Trophoblast cell (in vitro differentiated cells and primary cell): ENCODE measurements around the gene INTS14.

ENCODE experiments used
- DNase-seq, 2 donors: peaks; one replicate each; pipeline ENCODE4 v3.0.0-alpha.2; 2016
- H2AFZ ChIP-seq: 2 replicates; pipeline ENCODE4 v1.6.1; 2013; ENCODE audit warnings: low read length, moderate library complexity, mild to moderate bottlenecking; ENCODE audit not compliant: insufficient read depth, poor library complexity
- H2AK5ac ChIP-seq: 2 replicates; pipeline ENCODE4 v1.6.1; 2013; ENCODE audit warnings: mild to moderate bottlenecking, low read length
- H2BK120ac ChIP-seq: 2 replicates; pipeline ENCODE4 v1.6.1; 2013; ENCODE audit warnings: low read length, mild to moderate bottlenecking, moderate library complexity; ENCODE audit not compliant: insufficient read depth, poor library complexity
- H2BK12ac ChIP-seq: 2 replicates; pipeline ENCODE4 v1.6.1; 2013; ENCODE audit warnings: mild to moderate bottlenecking, low read length, moderate library complexity
- H2BK5ac ChIP-seq: 2 replicates; pipeline ENCODE4 v1.6.1; 2013; ENCODE audit warnings: low read length, low read depth, moderate library complexity, mild to moderate bottlenecking; ENCODE audit not compliant: poor library complexity
- H3K14ac ChIP-seq: 2 replicates; pipeline ENCODE4 v1.6.1; 2013; ENCODE audit warnings: mild to moderate bottlenecking, low read length
- H3K18ac ChIP-seq: 2 replicates; pipeline ENCODE4 v1.6.1; 2013; ENCODE audit warnings: mild to moderate bottlenecking, low read length
- H3K23ac ChIP-seq: 2 replicates; pipeline ENCODE4 v1.6.1; 2013; ENCODE audit warnings: low read length
- H3K27ac ChIP-seq: 2 replicates; pipeline ENCODE4 v1.5.1; 2013; ENCODE audit warnings: low read depth, mild to moderate bottlenecking, inconsistent platforms, low read length, moderate library complexity
- H3K27me3 ChIP-seq: 2 replicates; pipeline ENCODE4 v1.6.1; 2013; ENCODE audit warnings: inconsistent platforms, mild to moderate bottlenecking, low read length, moderate library complexity; ENCODE audit not compliant: insufficient read depth
- H3K36me3 ChIP-seq, 2 experiments: 1 replicate in 1 of 2; 2 replicates in 1 of 2; pipeline ENCODE4 v1.6.1; 2013; ENCODE audit warnings: low read length in 2 of 2, mild to moderate bottlenecking in 2 of 2, moderate library complexity in 1 of 2; ENCODE audit not compliant: insufficient read depth in 2 of 2, control insufficient read depth in 1 of 2
- H3K4ac ChIP-seq: 2 replicates; pipeline ENCODE4 v1.6.1; 2013; ENCODE audit warnings: low read depth, mild to moderate bottlenecking, low read length, moderate library complexity
- H3K4me1 ChIP-seq, 2 experiments: 1 replicate in 1 of 2; 2 replicates in 1 of 2; pipeline ENCODE4 v1.6.1; 2013; ENCODE audit warnings: low read length in 2 of 2, mild to moderate bottlenecking in 2 of 2, moderate library complexity in 1 of 2; ENCODE audit not compliant: insufficient read depth in 2 of 2, control insufficient read depth in 1 of 2
- H3K4me2 ChIP-seq: 2 replicates; pipeline ENCODE4 v1.6.1; 2013; ENCODE audit warnings: inconsistent platforms, mild to moderate bottlenecking, low read length, moderate library complexity
- H3K4me3 ChIP-seq: 2 replicates; pipeline ENCODE4 v1.5.1; 2013; ENCODE audit warnings: mild to moderate bottlenecking, low read depth, low read length, inconsistent platforms
- H3K79me1 ChIP-seq: one replicate; pipeline ENCODE4 v1.6.1; 2013; ENCODE audit warnings: low read length
- H3K79me2 ChIP-seq: 2 replicates; pipeline ENCODE4 v1.6.1; 2013; ENCODE audit warnings: low read length, mild to moderate bottlenecking; ENCODE audit not compliant: control insufficient read depth, insufficient read depth, poor library complexity
- H3K9ac ChIP-seq: 2 replicates; pipeline ENCODE4 v1.6.1; 2013; ENCODE audit warnings: mild to moderate bottlenecking, low read length
- H3K9me3 ChIP-seq: 2 replicates; pipeline ENCODE4 v1.6.1; 2013; ENCODE audit warnings: low read depth, mild to moderate bottlenecking, control low read depth, inconsistent platforms, low read length; ENCODE audit not compliant: insufficient read depth
- H4K12ac ChIP-seq: 2 replicates; pipeline ENCODE4 v1.6.1; 2013; ENCODE audit warnings: low read depth, mild to moderate bottlenecking, low read length, moderate library complexity
- H4K8ac ChIP-seq: 2 replicates; pipeline ENCODE4 v1.6.1; 2013; ENCODE audit warnings: low read depth, mild to moderate bottlenecking, low read length, moderate library complexity
- H4K91ac ChIP-seq: one replicate; pipeline ENCODE4 v1.6.1; 2013; ENCODE audit warnings: low read depth, mild to moderate bottlenecking, low read length, moderate library complexity
- WGBS: extraction: QIAGEN DNeasy Blood & Tissue Kit; methylation state at CpG from one replicate; pipeline ENCODE4 v1.1.7; 2013; ENCODE audit warnings: missing lambda C conversion rate; ENCODE audit not compliant: insufficient read length, insufficient coverage; ENCODE audit errors: extremely low coverage; 5-methylcytosine and 5-hydroxymethylcytosine counted together

Gene INTS14

DNA sequence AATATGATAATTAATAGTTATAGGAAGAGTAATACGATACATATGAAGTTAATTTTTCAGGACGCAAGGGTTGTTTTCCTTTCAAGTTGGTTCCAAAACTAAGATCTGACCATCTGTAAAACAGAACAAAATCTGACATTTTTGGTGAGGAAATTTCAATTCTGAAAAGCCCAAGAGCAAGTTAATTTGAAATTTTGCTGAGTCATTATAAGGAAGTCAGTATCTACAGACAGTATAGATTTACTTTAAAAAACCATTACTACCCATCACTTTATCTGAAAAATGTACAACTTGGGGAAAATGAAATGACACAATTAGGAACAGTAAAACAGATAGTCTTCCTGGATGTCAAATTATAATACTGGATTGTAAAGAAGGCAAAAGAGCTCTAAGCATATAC is 12.5 kb downstream of the INTS14 start:
- H4K91ac ChIP-seq, result no peak overlapping the region

DNA sequence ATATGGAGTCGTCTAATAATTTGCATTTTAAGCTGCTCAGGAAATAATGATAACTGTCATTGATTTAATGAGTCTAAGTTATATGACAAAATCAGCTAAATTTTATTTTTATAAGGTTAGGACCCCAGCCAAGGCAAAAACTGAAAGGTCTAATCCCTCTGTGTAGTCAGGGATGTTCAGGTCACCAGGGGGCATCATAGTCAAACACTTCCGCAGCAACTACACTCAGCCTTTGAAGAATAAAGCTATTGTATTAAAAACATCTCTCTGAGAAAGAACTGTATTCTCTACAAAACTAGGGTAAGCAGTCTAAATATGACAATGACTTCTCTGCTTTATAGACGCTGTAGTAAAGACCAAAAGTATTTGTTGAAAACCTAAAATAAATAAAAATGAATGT is 15.0 kb downstream of the INTS14 start:
- H4K91ac ChIP-seq, result no peak overlapping the region
- no peak overlapping the region for H3K4ac ChIP-seq
- no peak overlapping the region for H3K27ac ChIP-seq
- no peak overlapping the region for H2BK5ac ChIP-seq
- H3K18ac ChIP-seq, result no peak overlapping the region
- DNase-seq, result peak; percentile 10 to 43
- H2BK120ac ChIP-seq, result no peak overlapping the region
- no peak overlapping the region for H3K9ac ChIP-seq
- no peak overlapping the region for H4K12ac ChIP-seq
- no peaks in the 10 kb centered on the region for H3K79me1 ChIP-seq
- no peaks in the 10 kb centered on the region for H3K79me2 ChIP-seq
- H2AFZ ChIP-seq, result no peak overlapping the region
- no peak overlapping the region for H4K8ac ChIP-seq
- H3K4me3 ChIP-seq, result no peak overlapping the region
- no peaks in the 10 kb centered on the region for H3K27me3 ChIP-seq
- H3K9me3 ChIP-seq, result no peaks in the 10 kb centered on the region
- no peaks in the 10 kb centered on the region for H3K4me1 ChIP-seq
- no CpG with 5 or more reads among the region's 3 CpGs for WGBS
- peaks cover 9 to 21% of the 10 kb centered on the region in 2 experiments for H3K36me3 ChIP-seq
- H2BK12ac ChIP-seq, result no peak overlapping the region
- H3K23ac ChIP-seq, result no peak overlapping the region
- no peak overlapping the region for H3K4me2 ChIP-seq
- H2AK5ac ChIP-seq, result no peak overlapping the region
- H3K14ac ChIP-seq, result no peak overlapping the region

More for the DNA sequence above, 12.5 kb downstream of the INTS14 start:
- Histone ChIP-seq H3K9ac (no peak overlapping the region), H3K79me2 (no peaks in the 10 kb centered on the region), H4K12ac (no peak overlapping the region), H3K4ac (no peak overlapping the region), H2BK12ac (no peak overlapping the region), H3K79me1 (no peaks in the 10 kb centered on the region), H3K23ac (no peak overlapping the region), H3K27ac (no peak overlapping the region), H2BK5ac (no peak overlapping the region), H3K36me3 (peaks cover 9 to 16% of the 10 kb centered on the region in 2 experiments), H3K18ac (no peak overlapping the region), H3K4me2 (no peak overlapping the region), H2BK120ac (no peak overlapping the region), H3K9me3 (no peaks in the 10 kb centered on the region), H2AFZ (no peak overlapping the region), H2AK5ac (no peak overlapping the region), H4K8ac (no peak overlapping the region), H3K4me3 (no peak overlapping the region), H3K27me3 (no peaks in the 10 kb centered on the region), H3K4me1 (no peaks in the 10 kb centered on the region), H3K14ac (no peak overlapping the region)
- WGBS, result no CpG with 5 or more reads among the region's 2 CpGs
- no peak for DNase-seq

DNA sequence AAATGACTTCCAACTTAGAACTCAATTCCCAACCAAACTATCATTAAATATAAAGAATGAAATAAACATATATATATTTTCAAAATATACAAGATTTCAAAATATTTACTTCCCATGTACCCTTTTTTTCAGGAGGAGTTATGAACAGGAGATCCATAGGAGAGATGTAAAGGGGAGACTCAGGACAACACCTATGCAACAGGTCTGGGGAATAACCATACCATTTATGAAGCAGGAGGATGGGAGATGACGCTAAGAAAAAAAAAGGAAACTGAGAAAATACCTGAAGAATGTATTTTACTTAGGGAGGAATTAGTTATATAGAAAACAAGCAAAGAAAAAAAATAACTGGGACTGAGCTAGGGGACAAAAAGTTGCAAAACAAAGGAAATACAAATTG is 23.8 kb downstream of the INTS14 start:
- Histone ChIP-seq H4K8ac (no peak overlapping the region), H2BK5ac (no peak overlapping the region), H3K27me3 (no peaks in the 10 kb centered on the region), H3K14ac (no peak overlapping the region), H2BK12ac (no peak overlapping the region), H3K36me3 (peaks cover 6 to 15% of the 10 kb centered on the region in 2 experiments), H4K91ac (no peak overlapping the region), H3K27ac (no peak overlapping the region), H2AFZ (no peak overlapping the region), H4K12ac (no peak overlapping the region), H2BK120ac (no peak overlapping the region), H3K4me3 (no peak overlapping the region), H3K9me3 (no peaks in the 10 kb centered on the region), H2AK5ac (no peak overlapping the region), H3K79me1 (no peaks in the 10 kb centered on the region), H3K4ac (no peak overlapping the region), H3K23ac (no peak overlapping the region), H3K18ac (no peak overlapping the region), H3K4me1 (no peaks in the 10 kb centered on the region), H3K4me2 (no peak overlapping the region), H3K79me2 (no peaks in the 10 kb centered on the region), H3K9ac (no peak overlapping the region)
- DNase-seq, result no peak
- WGBS, result no CpG with 5 or more reads among the region's 1 CpG

DNA sequence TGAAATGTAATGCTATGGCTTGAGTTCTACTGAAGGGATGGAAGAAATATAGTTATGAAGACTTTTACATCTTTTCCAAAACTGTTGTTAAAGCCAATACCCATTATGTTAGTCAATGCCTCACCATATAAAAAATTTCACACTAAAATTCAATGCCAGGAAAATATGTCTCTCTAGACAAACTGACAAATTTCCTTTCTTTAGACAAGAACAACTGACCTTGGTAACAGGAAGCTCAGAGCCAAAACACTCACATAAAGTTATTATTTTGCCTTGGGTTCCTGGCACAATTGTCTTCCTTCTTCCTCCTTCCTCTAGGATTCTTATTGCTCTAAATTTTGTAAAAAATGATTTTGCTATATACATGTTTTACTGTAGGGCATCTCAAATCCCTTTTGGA is 26.7 kb downstream of the INTS14 start:
- no peaks in the 10 kb centered on the region for H3K79me2 ChIP-seq
- H2BK120ac ChIP-seq, result no peak overlapping the region
- no peak overlapping the region for H3K14ac ChIP-seq
- H4K8ac ChIP-seq, result no peak overlapping the region
- H3K9ac ChIP-seq, result no peak overlapping the region
- H2AFZ ChIP-seq, result no peak overlapping the region
- no peak overlapping the region for H2BK5ac ChIP-seq
- no peak overlapping the region for H2BK12ac ChIP-seq
- H3K23ac ChIP-seq, result no peak overlapping the region
- H4K91ac ChIP-seq, result no peak overlapping the region
- no peak overlapping the region for H3K27ac ChIP-seq
- no peaks in the 10 kb centered on the region for H3K9me3 ChIP-seq
- H3K27me3 ChIP-seq, result no peaks in the 10 kb centered on the region
- DNase-seq, result no peak
- H3K4me2 ChIP-seq, result no peak overlapping the region
- no peak overlapping the region for H2AK5ac ChIP-seq
- H3K36me3 ChIP-seq, result peaks cover 4 to 9% of the 10 kb centered on the region in 2 experiments
- H3K4me3 ChIP-seq, result no peak overlapping the region
- no peak overlapping the region for H4K12ac ChIP-seq
- no peak overlapping the region for H3K4ac ChIP-seq
- H3K4me1 ChIP-seq, result peaks cover 3% of the 10 kb centered on the region in 2 experiments
- H3K18ac ChIP-seq, result no peak overlapping the region
- H3K79me1 ChIP-seq, result no peaks in the 10 kb centered on the region
